HG03066 (cell line): ENCODE results near the gene PKD1L1.

Experiments used
- ATAC-seq: cut with Tn5 transposase; IDR thresholded peaks from one replicate; pipeline ENCODE4 v1.9.1; 2021; ENCODE audit warnings: low read depth; ENCODE audit not compliant: unreplicated experiment

Gene PKD1L1

DNA sequence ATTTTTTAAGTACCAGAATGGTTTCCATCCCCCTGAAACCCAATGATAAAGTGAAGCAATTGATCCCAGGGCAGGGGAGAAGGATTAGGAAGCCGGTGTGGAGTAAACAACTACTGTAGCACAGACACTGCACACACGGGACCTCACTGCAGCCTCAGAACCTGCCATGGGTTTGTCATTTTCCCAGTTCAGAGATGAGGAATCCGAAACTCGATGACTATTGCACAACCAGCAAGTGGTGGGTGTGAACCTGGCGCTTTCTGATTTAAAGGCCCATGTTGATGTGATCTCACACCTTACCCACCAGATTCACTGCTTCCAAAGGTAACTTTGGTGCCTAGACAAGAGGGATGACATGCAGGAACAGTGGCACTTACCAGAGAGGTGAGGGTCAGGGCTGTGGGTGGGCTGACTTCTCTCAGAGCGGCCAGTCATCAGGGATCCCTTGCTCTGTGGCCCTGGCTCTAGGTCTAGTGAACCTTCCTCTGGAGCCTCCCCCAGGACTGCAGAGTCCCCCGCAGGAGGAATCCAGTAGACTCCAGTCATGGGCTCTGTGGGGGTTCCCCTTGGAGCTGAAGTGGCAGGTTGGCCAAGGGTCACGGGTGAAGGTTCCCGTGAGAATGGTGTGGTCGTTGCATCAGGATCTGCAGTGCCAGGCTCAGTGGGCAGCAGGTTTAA lies 62.8 kb downstream of the PKD1L1 start:
- no peak for ATAC-seq

- no peak for ATAC-seq
These were observed 63.6 kb downstream of the PKD1L1 start for GRCh38 chr7:47884675-47885074.

- ATAC-seq: no peak
These were observed 65.6 kb downstream of the PKD1L1 start for GRCh38 chr7:47882635-47883034.

DNA sequence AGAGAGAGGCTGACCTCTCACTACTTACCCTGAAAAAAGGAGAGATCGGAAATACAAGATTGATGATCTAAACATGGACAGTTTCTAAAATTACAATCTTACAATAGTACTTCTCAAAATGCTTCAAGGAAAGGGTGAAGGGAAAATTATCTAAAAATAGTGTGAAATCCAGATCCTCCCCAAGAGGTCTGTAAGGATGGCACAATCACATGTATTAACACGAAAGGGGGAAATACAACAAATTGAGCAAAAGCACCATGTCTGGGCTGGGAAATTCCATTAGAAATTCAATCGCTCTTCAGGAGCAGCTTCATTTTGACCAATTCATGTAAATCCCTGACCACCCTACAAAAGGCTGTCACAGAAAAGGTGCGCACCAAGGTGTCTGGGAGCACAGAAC lies 67.0 kb downstream of the PKD1L1 start:
- ATAC-seq: no peak

GRCh38 chr7:47878662-47879061 lies 69.6 kb downstream of the PKD1L1 start:
- ATAC-seq: no peak

- no peak for ATAC-seq
These were observed 70.9 kb downstream of the PKD1L1 start for GRCh38 chr7:47877336-47877735.

DNA sequence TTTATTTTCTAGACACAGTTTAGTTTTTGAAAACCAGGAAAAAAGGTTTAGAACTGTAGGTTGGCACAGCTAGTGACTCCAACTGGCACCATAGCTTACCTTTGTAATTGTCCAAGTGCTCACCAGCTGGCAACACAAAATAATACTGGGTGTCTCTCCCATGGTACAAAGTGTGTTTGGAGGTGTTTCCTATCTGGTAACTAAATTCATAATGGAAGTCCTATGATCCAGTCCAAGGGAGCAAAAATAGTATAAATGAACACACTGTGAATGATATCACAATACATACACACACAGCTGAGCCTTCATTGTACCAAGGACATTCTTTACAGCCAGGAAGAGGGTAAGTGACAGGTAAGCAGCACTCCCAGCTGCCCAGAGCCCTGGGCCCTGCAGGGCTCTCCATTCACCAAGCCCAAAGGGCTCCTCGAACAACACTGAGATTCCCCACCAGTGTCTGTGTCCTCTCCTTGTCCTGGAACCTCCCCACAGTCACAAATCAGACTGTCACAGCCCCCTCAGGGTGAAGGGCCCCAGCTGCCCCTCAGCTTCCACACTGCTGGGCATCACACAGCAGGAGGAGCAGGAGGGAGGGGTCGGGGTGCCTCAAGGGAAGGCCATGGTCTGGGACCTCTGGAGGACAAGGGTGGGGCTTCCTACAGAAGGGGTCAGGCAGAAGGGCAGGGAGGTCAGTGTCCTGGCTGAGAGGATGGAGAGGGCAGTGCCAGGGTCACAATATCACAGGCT lies 72.1 kb downstream of the PKD1L1 start:
- ATAC-seq: no peak

- no peak for ATAC-seq
These were observed 72.9 kb downstream of the PKD1L1 start for GRCh38 chr7:47875406-47875805.

DNA sequence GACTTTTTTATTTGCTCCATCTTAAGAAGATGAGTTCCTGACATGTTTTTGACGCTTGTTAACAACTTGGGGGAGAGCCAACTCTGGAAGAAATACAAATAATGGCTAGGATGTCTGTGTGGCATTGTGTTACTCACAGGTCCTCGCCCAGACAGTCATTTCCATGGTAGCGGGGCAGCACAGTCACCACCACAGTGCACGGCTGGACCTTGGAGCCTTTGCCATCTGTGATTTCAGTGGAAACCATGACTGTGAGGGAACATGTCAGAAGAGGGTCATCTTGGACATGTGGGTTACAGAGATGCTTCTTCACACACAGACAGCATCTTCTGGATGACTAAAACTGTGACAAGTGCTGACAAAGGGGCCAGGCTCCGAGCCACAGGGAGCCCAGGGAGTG lies 74.5 kb downstream of the PKD1L1 start:
- no peak for ATAC-seq

- ATAC-seq: no peak
These were observed 81.0 kb downstream of the PKD1L1 start for GRCh38 chr7:47867286-47867685.

- ATAC-seq: no peak
These were observed 82.1 kb downstream of the PKD1L1 start for GRCh38 chr7:47866120-47866519.

DNA sequence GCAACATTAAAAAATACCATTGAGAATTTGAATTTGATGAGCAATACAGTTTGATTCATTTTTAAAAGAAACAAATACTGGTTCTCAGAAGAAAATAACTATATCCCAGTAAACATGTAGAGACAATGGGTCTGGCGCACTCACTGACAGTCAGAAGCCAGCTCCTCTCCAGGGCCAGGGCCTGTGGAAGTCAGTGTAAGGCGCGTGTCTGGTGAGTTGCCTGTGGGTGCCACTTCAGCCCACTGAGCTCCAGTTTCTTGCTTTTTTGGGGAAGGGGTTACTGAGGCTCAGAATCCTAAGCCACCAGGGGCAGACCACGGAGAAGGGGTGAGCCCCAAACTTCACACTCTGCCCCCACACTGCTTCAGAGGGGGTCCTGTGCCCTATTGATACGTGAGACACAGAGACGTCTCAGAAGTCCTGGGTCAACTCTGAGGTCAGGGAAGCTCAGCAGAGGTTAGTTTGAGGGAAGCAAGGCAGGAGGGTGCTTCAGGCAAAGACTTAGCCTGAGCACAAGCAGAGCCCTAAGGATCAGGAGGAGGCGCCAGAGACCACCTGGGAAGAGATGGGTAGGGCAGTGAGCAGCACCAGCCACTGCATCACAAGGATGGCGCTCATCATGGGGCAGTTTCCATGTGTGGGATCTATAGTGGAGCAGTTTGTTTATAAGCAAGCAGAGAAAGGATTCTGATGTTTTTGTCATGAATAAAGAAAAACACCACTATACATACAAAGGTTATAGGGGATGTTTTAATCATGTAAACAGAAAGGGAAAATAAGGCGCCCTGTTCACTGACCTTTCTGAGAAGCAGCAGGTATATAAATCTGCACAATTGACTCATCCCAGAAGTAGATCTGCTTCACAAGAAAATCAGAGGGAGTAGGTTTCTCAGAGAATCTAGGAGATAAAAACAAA lies 95.7 kb downstream of the PKD1L1 start:
- ATAC-seq: no peak

GRCh38 chr7:47847207-47847606 lies 101.1 kb downstream of the PKD1L1 start:
- no peak for ATAC-seq

DNA sequence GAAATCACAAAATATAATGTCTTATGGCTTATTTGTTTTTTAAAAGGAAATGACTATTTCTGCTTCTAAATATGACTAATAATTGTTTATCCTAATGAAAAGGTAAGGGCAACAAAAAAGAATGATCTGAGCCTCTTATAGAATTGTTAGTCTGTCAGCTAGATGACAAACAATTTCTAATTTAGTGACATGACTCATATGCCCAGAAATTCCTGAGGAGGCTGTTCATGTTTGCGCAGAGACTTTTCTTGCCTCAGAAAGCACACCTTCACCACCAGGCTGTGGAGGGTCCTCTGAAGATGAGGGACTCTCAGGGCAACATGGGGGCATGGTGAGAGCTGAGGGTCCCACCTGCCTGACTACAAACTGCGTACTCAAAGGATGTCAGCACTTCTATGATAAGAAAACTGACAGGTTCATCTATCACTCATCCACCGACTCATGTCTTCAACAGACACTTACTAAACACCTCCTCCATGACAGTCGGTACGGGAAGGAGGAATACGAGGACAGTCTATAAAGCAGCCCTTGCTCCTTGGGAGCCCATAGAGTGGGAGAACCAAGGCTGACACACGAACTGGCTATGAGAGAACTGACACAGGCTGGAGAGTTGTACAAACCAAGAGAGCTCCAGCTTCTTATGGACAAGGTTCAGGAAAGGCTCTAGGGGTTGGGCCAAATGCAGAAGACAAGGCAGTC lies 102.0 kb downstream of the PKD1L1 start:
- no peak for ATAC-seq

DNA sequence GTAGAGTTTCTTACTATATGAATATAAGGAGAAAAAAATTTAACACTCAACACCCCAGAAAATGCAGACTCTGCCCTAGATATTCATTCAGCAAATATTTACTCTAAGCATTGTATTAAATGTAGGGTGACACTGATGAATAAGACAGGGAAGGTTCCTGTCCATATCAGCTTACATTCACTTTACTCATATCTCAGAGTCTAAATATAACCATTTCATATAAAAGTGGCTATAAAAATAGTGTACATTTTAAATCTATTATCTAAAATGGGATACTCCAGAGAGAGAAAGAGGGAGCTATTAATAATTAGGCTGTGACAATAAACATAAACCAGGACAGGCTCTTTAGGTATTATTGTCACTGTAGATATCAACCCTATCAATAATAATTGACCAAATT lies 104.0 kb downstream of the PKD1L1 start:
- no peak for ATAC-seq

- ATAC-seq: no peak
These were observed 105.0 kb downstream of the PKD1L1 start for GRCh38 chr7:47843291-47843690.

- ATAC-seq: no peak
These were observed 108.9 kb downstream of the PKD1L1 start for GRCh38 chr7:47839381-47839780.

- no peak for ATAC-seq
These were observed 110.4 kb downstream of the PKD1L1 start for GRCh38 chr7:47837826-47838225.

- ATAC-seq: no peak
These were observed 111.6 kb downstream of the PKD1L1 start for GRCh38 chr7:47836503-47837202.

- no peak for ATAC-seq
These were observed 112.2 kb downstream of the PKD1L1 start for GRCh38 chr7:47836080-47836479.
